ENCODE measurements around the gene MAU2. TPM values are rescaled to one million over a fixed set of nuclear protein-coding genes. Genes with fewer than 3 reads are reported as not detected.

Gene MAU2
- polyA plus RNA-seq, 4 donors: 36.9 to 87.6 (median 61.7) TPM

DNA sequence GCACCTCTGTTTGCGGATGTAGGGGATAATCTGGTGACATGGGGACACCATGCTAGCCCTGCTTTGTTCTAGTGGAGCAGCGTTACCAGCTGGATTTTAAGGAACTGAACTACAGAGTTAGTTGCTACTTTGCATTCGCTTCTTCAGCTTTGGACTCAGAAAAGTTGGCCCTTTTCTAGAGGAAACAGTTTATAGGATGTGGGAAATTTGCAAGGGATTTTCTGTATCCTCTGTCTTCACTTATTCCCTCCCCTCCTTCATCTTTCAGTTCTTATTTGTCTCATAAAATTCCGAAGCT is 87.0 kb downstream of the MAU2 start:
- no peak for DNase-seq (ENCODE audit: low read depth in 4 of 4, low spot score in 2 of 4)

Other genes starting within 250 kb of the MAU2 start
- gene TMEM161A, start 182.4 kb upstream of the MAU2 start, polyA plus RNA-seq (ENCODE audit: insufficient read length in 4 of 4): 10 to 100 TPM; 25.5 to 46.2 (median 36.3) TPM
- 1 to 10 TPM; 1.2 to 4.2 (median 1.9) TPM for gene MEF2B, start 150.6 kb upstream of the MAU2 start, polyA plus RNA-seq (ENCODE audit: insufficient read length in 4 of 4)
- gene BORCS8, start 128.7 kb upstream of the MAU2 start, polyA plus RNA-seq (ENCODE audit: insufficient read length in 4 of 4): 10 to 100 TPM; 13.5 to 24.3 (median 21.1) TPM
- gene RFXANK, start 128.6 kb upstream of the MAU2 start, polyA plus RNA-seq (ENCODE audit: insufficient read length in 4 of 4): 10 to 100 TPM; 58.1 to 96.0 (median 75.3) TPM
- 10 to 100 TPM; 13.6 to 15.4 (median 13.8) TPM for gene NR2C2AP, start 117.4 kb upstream of the MAU2 start, polyA plus RNA-seq (ENCODE audit: insufficient read length in 4 of 4)
- 1 to 10 TPM in 1 of 4 donors, under 1 TPM in 1, not detected in 2; 0.09 to 1.5 TPM for gene NCAN, start 108.9 kb upstream of the MAU2 start, polyA plus RNA-seq (ENCODE audit: insufficient read length in 4 of 4)
- gene TM6SF2, start 47.5 kb upstream of the MAU2 start, polyA plus RNA-seq (ENCODE audit: insufficient read length in 4 of 4): 1 to 10 TPM; 2.2 to 4.1 (median 3.1) TPM
- 10 to 100 TPM; 50.9 to 69.1 (median 58.5) TPM for gene SUGP1, start 320 bp upstream of the MAU2 start, polyA plus RNA-seq (ENCODE audit: insufficient read length in 4 of 4)
- gene GATAD2A, start 84.8 kb downstream of the MAU2 start, polyA plus RNA-seq (ENCODE audit: insufficient read length in 4 of 4): 10 to 100 TPM; 40.6 to 57.7 (median 50.0) TPM
- gene TSSK6, start 194.7 kb downstream of the MAU2 start, polyA plus RNA-seq (ENCODE audit: insufficient read length in 4 of 4): 1 to 10 TPM in 3 of 4 donors, under 1 TPM in 1; 0.71 to 2.4 (median 1.7) TPM
- 100 to 1,000 TPM; 261 to 386 (median 304) TPM for gene NDUFA13, start 195.4 kb downstream of the MAU2 start, polyA plus RNA-seq (ENCODE audit: insufficient read length in 4 of 4)
- gene YJEFN3, start 208.1 kb downstream of the MAU2 start, polyA plus RNA-seq (ENCODE audit: insufficient read length in 4 of 4): 10 to 100 TPM in 2 of 4 donors, 1 to 10 TPM in 2; 3.2 to 14.2 (median 8.5) TPM
- under 1 TPM; 0.07 to 0.27 (median 0.22) TPM for gene CILP2, start 217.4 kb downstream of the MAU2 start, polyA plus RNA-seq (ENCODE audit: insufficient read length in 4 of 4)